Right atrium auricular region (tissue), 2 donors: ENCODE data around the gene TCP11X2. TPM values are rescaled to one million over a fixed set of nuclear protein-coding genes. Genes with fewer than 3 reads are reported as not detected.
"Not testable (repeated sequence)": the region's sequence is repeated elsewhere in the genome, so short reads cannot be mapped to it uniquely, and the experiment has no call there.

ENCODE experiments used
- DNase-seq: peaks from one replicate; pipeline ENCODE4 v3.0.0-alpha.2; 2019; ENCODE audit warnings: low spot score
- H3K27ac ChIP-seq, 2 donors: fragments of 200-600 bp; sonication (generic); 1 replicate in 1 of 2; 2 replicates in 1 of 2; pipeline ENCODE4 v1.5.1; 2016 to 2019
- H3K27me3 ChIP-seq, 2 donors: fragments of 200-600 bp; sonication (generic); one replicate each; pipeline versions ENCODE4 v1.5.1 to v1.6.0; 2017 to 2019
- H3K36me3 ChIP-seq: fragments of 200-600 bp; sonication (generic); one replicate; pipeline ENCODE4 v1.5.1; 2016
- H3K4me1 ChIP-seq, 2 donors: fragments of 200-600 bp; sonication (generic); one replicate each; pipeline versions ENCODE4 v1.5.1 to v1.6.0; 2017 to 2019
- H3K4me3 ChIP-seq, 2 donors: fragments of 200-600 bp; sonication (generic); 1 replicate in 1 of 2; 2 replicates in 1 of 2; pipeline ENCODE4 v1.5.1; 2017 to 2019; ENCODE audit warnings: mild to moderate bottlenecking in 1 of 2, moderate library complexity in 1 of 2
- H3K9me3 ChIP-seq, 2 donors: fragments of 200-600 bp; sonication (generic); one replicate each; pipeline ENCODE4 v1.5.1; 2019
- total RNA-seq, 2 donors: library from RNA; depleted of rRNA; stranded (reverse); fragments of >200 nt; gene quantifications; one replicate each; pipeline ENCODE4 v1.1.0, GENCODE V29; 2016
- TF ChIP-seq, protein P1 (sequence below), 2 donors: fragments of 200-600 bp; sonication (generic); IDR thresholded peaks; one replicate each; pipeline ENCODE4 v1.5.1; 2019; ENCODE audit warnings: antibody characterized with exemption in 2 of 2

The TCP11X2 gene
- total RNA-seq = not detected

DNA sequence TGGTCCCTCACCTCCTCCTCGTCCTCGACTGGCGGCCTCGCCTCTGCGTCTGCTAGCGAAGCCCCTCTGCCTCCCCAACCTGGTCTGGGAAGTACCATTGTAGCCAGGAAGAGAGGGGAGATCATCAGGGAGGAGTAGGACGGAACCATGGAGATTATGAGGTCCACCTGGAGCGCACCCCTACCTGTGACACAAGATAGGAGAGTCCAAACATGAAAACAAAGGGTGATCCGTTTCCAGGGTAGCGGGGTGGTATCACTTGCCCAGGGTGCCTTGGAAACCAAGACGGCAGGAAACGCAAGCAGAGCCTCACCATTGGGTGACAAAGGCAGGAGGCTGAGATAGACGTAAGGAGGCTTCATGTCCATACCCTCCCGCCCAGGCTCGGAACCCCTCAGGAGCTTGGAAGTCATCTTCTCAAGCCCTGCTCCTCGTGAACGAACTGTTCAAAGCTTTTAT, at the start of gene TCP11X2:
TSS of gene TCP11X2 (minus strand) at position 51 of the 459 bp plus-strand sequence.
- H3K27me3 ChIP-seq, H3K9me3 ChIP-seq, H3K4me3 ChIP-seq, H3K27ac ChIP-seq, H3K36me3 ChIP-seq, H3K4me1 ChIP-seq, DNase-seq: not testable (repeated sequence)

- Histone ChIP-seq H3K4me3 (peak overlapping the region in 1 of 2 donors; percentile 44), H3K4me1 (no peaks in the 10 kb centered on the region), H3K9me3 (no peaks in the 10 kb centered on the region), H3K27me3 (peaks cover 0 to 4% of the 10 kb centered on the region in 2 donors), H3K27ac (no peak overlapping the region), H3K36me3 (no peaks in the 10 kb centered on the region)
- TF ChIP-seq, protein P1, sequence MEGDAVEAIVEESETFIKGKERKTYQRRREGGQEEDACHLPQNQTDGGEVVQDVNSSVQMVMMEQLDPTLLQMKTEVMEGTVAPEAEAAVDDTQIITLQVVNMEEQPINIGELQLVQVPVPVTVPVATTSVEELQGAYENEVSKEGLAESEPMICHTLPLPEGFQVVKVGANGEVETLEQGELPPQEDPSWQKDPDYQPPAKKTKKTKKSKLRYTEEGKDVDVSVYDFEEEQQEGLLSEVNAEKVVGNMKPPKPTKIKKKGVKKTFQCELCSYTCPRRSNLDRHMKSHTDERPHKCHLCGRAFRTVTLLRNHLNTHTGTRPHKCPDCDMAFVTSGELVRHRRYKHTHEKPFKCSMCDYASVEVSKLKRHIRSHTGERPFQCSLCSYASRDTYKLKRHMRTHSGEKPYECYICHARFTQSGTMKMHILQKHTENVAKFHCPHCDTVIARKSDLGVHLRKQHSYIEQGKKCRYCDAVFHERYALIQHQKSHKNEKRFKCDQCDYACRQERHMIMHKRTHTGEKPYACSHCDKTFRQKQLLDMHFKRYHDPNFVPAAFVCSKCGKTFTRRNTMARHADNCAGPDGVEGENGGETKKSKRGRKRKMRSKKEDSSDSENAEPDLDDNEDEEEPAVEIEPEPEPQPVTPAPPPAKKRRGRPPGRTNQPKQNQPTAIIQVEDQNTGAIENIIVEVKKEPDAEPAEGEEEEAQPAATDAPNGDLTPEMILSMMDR (IDR thresholded peaks at IDR 0.05) = peak in 1 of 2 donors; percentile 29
- DNase-seq = no peak
Measured at GRCh38 chrX:102517326-102517725, 45.7 kb upstream of the TCP11X2 start.

GRCh38 chrX:102515975-102516941, 44.6 kb upstream of the TCP11X2 start, which contains the start of gene TMSB15A:
TMSB15A (minus strand) TSS chrX:102516739.
- H3K4me3 ChIP-seq = peak within 1 kb of the TSS; percentile 30 to 44
- DNase-seq = peak; percentile 62
- H3K9me3 ChIP-seq = no peaks in the 10 kb centered on the region
- H3K36me3 ChIP-seq = no peaks in the 10 kb centered on the region
- peak within 1 kb of the TSS; percentile 15 to 18 for H3K27ac ChIP-seq
- TF ChIP-seq, protein P1 (IDR thresholded peaks at IDR 0.05) = no peak
- H3K4me1 ChIP-seq = no peaks in the 10 kb centered on the region
- peaks cover 0 to 4% of the 10 kb centered on the region in 2 donors for H3K27me3 ChIP-seq

GRCh38 chrX:102514536-102514935, 42.9 kb upstream of the TCP11X2 start:
- H3K4me1 ChIP-seq = no peaks in the 10 kb centered on the region
- H3K9me3 ChIP-seq = no peaks in the 10 kb centered on the region
- peaks cover 0 to 4% of the 10 kb centered on the region in 2 donors for H3K27me3 ChIP-seq
- no peaks in the 10 kb centered on the region for H3K36me3 ChIP-seq
- TF ChIP-seq, protein P1 (IDR thresholded peaks at IDR 0.05) = no peak
- no peak for DNase-seq
- no peak overlapping the region for H3K4me3 ChIP-seq
- H3K27ac ChIP-seq = no peak overlapping the region

- no peak overlapping the region for H3K27ac ChIP-seq
- TF ChIP-seq, protein P1 (IDR thresholded peaks at IDR 0.05) = no peak
- no peak for DNase-seq
- no peaks in the 10 kb centered on the region for H3K9me3 ChIP-seq
- H3K4me3 ChIP-seq = no peak overlapping the region
- no peaks in the 10 kb centered on the region for H3K4me1 ChIP-seq
- H3K27me3 ChIP-seq = no peaks in the 10 kb centered on the region
- H3K36me3 ChIP-seq = no peaks in the 10 kb centered on the region
Measured at GRCh38 chrX:102498732-102499131, 27.1 kb upstream of the TCP11X2 start.

- TF ChIP-seq, protein P1 (IDR thresholded peaks at IDR 0.05) = no peak
- H3K4me3 ChIP-seq = no peak overlapping the region
- H3K36me3 ChIP-seq = no peaks in the 10 kb centered on the region
- H3K27ac ChIP-seq = no peak overlapping the region
- H3K4me1 ChIP-seq = no peaks in the 10 kb centered on the region
- H3K27me3 ChIP-seq = no peaks in the 10 kb centered on the region
- no peak for DNase-seq
- no peaks in the 10 kb centered on the region for H3K9me3 ChIP-seq
Measured at GRCh38 chrX:102491766-102492165, 20.2 kb upstream of the TCP11X2 start.

GRCh38 chrX:102478765-102479164, 7.2 kb upstream of the TCP11X2 start:
- H3K4me3 ChIP-seq = not testable (repeated sequence)

GRCh38 chrX:102470215-102470614, 1.4 kb downstream of the TCP11X2 start:
- not testable (repeated sequence) for H3K9me3 ChIP-seq, H3K4me3 ChIP-seq, H3K4me1 ChIP-seq, H3K36me3 ChIP-seq, DNase-seq, H3K27me3 ChIP-seq, H3K27ac ChIP-seq

More at GRCh38 chrX:102478765-102479164, 7.2 kb upstream of the TCP11X2 start:
- DNase-seq, H3K9me3 ChIP-seq, H3K4me1 ChIP-seq, H3K27me3 ChIP-seq, H3K27ac ChIP-seq, H3K36me3 ChIP-seq: not testable (repeated sequence)

- H3K27ac ChIP-seq, H3K9me3 ChIP-seq, H3K4me1 ChIP-seq, H3K4me3 ChIP-seq, H3K27me3 ChIP-seq, DNase-seq, H3K36me3 ChIP-seq: not testable (repeated sequence)
Measured at GRCh38 chrX:102458615-102459014, 13.0 kb downstream of the TCP11X2 start.
